GM12875 (cell line): ENCODE data around the gene TBCD.

Experiments
- H3K4me3 ChIP-seq: one replicate; pipeline ENCODE4 v1.5.1; 2011; ENCODE audit warnings: low read depth, low read length, control low read depth
- TF ChIP-seq, protein P1 (sequence below): IDR thresholded peaks from 2 replicates; pipeline ENCODE4 v1.5.1; 2011; ENCODE audit warnings: low read depth, mild to moderate bottlenecking, control low read depth, inconsistent platforms, low read length, moderate library complexity, borderline replicate concordance; ENCODE audit not compliant: insufficient read depth

Gene TBCD

DNA sequence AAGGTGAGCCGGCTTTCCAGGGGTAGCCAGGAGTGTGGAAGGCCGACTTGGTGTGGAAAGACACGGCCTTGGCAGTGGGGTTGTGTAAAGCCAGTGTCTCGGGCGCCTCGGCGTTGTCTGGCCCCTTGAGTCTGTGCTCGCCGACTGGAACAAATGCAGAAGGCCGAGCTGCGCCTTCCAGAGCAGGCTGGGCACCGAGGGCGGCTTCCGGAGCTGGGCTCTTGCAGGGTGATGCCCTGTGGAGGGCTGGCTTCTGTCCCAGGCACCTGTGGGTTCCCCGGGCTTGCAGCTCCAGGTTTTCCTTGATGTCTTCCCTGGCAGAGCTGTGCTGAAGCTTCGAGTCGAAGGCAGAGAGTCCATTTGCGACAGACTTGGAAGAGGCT is 79.9 kb downstream of the TBCD start:
- TF ChIP-seq, protein P1, sequence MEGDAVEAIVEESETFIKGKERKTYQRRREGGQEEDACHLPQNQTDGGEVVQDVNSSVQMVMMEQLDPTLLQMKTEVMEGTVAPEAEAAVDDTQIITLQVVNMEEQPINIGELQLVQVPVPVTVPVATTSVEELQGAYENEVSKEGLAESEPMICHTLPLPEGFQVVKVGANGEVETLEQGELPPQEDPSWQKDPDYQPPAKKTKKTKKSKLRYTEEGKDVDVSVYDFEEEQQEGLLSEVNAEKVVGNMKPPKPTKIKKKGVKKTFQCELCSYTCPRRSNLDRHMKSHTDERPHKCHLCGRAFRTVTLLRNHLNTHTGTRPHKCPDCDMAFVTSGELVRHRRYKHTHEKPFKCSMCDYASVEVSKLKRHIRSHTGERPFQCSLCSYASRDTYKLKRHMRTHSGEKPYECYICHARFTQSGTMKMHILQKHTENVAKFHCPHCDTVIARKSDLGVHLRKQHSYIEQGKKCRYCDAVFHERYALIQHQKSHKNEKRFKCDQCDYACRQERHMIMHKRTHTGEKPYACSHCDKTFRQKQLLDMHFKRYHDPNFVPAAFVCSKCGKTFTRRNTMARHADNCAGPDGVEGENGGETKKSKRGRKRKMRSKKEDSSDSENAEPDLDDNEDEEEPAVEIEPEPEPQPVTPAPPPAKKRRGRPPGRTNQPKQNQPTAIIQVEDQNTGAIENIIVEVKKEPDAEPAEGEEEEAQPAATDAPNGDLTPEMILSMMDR: no peak
- H3K4me3 ChIP-seq: no peak overlapping the region

DNA sequence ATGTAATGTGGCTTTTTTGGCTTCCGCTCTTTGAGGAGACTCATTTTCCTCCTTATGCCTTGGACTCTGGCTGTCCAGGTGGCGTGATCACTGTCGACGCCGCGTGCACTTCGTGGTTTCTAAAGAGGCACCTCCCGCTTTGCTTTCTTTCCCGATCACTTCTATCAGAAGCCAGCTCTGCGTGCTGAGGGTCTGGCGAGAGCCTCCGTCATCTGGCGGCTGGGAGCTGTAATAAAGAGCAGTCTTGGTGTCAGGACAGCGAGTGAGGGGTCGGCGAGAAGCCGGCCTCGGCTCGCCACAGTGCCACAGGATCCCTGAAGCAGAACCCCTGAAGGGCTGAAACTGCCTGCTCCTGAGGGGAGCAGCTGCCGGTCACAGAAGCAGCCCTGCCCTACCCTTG is 80.5 kb downstream of the TBCD start:
- no peak overlapping the region for H3K4me3 ChIP-seq
- TF ChIP-seq, protein P1: no peak

DNA sequence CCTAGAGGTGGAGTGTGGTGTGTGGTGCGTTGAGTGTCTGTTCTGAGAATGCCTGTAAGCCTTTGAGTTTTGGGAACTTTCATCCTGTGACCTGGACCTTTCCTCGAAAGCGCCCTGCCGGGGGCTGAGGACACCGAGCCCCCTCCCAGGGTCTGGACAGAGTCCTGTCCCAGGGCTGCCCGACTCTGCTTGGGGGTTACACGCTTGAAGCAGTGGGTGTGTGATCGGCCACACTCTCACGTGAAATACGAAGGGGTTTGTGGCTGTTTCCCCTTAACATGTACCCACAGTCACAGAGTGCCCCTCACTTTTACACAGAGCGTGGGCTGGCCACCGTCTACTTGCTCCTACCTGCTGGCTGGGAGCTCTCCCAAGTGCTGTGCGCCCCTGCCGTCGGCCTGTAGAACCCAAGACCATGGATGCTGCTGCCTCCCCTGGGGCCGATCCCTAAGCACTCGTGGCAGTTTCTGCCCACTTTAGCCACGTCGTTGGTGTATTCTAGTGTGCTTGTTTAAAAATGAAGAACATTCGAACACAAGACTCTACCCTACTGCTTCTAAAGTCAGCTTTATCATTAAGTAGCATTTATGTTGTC is 81.1 kb downstream of the TBCD start:
- H3K4me3 ChIP-seq: no peak overlapping the region
- TF ChIP-seq, protein P1: no peak

DNA sequence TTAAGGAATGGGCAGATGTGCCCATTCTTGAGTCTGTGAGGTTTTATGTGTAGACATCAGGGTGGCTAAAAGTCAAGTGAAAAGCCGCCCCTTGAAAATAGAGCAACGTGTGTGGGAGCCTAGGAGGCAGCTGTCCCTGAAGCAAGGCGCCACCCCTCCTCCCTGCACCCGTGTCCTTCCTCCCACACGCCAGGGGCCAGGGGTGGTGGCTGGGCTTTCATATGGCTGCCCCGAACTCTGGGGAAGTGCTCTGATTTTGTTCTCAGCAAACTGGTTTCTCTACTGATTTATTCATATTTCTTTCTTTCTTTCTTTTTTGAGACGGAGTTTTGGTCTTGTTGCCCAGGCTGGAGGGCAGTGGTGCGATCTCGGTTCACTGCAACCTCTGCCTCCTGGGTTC is 83.3 kb downstream of the TBCD start:
- TF ChIP-seq, protein P1: no peak
- H3K4me3 ChIP-seq: no peak overlapping the region

DNA sequence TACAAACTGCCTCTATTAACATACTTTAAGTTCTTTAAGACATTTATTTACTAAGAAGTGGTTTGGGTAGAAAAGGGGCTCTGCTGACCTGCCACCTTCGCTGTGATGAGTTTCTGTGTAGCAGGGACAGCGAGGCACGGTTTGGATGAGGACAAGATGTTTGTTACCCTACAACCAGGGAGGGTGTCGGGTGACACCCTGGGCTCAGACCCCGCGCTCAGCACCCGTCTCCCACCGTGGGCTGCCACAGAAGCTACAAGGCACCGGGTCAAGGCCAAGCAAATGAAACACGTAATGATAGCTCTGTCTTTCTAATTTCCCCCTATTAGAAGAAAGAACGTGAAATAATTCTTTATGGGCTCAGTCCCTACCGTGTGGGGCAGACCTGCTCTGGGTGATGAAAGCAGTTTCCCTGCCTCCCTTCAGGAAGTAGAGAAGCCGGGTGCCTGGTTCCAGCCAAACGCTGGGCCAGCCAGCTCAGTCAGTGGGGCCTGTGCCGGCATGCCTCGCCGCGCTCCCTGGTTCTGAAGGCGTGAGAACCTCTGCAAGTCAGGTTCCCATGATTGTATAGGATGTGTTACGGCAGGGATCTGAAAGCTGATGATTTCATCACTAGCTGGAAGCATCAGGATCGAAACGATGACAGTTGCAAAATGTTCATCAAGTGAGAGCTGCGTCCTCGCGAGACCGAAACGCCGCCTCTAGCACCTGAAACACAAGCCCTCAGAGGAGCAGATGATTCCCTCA is 84.1 kb downstream of the TBCD start:
- TF ChIP-seq, protein P1: no peak
- H3K4me3 ChIP-seq: no peak overlapping the region

DNA sequence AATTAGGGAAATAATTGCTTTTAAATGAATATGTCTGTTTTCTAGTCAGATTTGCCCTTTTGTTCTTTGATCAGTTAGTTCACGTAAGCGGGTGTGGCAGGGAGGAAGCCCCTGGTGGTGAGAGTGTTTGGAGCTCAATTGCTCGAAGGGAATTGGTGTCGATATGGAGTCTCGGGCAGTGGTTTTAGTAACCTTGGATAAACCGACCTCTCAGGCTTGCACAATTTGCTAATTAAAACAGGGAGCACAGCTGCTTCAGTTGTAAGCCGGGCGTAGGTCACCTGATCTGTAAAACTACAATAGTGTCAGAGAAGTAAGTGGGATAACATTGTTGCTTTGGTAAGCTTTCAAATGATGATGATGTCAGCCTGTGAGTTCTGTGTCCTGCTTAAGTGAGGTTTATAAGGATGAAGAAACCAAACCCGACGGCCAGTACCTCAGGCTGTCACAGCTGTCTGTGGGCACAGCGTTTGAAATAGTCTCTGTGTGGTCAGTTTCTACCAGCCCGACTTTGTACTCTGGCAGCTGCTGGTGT is 85.0 kb downstream of the TBCD start:
- TF ChIP-seq, protein P1: no peak

More for the DNA sequence above, 85.0 kb downstream of the TBCD start:
- H3K4me3 ChIP-seq: no peak overlapping the region
